CD8-positive, alpha-beta memory T cell (primary cell): ENCODE results near the gene CALD1. TPM values are rescaled to one million over a fixed set of nuclear protein-coding genes. Genes with fewer than 3 reads are reported as not detected.

ENCODE experiments used
- CTCF ChIA-PET: fragments of 350-600 bp; sonication (Branson Sonifier 250); formaldehyde crosslinking; loops from one replicate; lab custom pipeline; 2021; ENCODE audit warnings: antibody characterized with exemption; lab: Charles Lee
- POLR2A ChIA-PET: fragments of 350-600 bp; sonication (Branson Sonifier 250); formaldehyde crosslinking; loops from one replicate; lab custom pipeline; 2021; ENCODE audit warnings: antibody characterized with exemption; lab: Charles Lee
- DNase-seq, 5 donors: peaks; one replicate each; pipeline versions ENCODE4 v3.0.0 to v3.0.0-alpha.2; 2020 to 2022; ENCODE audit warnings: mixed read lengths in 1 of 5
- H3K27ac ChIP-seq: one replicate; pipeline ENCODE4 v1.7.0; 2013; ENCODE audit warnings: low read depth, mild to moderate bottlenecking, low read length, moderate library complexity
- H3K27me3 ChIP-seq: 2 replicates; pipeline ENCODE4 v1.7.0; 2013; ENCODE audit warnings: low read length, mild to moderate bottlenecking; ENCODE audit not compliant: insufficient read depth, poor library complexity, severe bottlenecking
- H3K36me3 ChIP-seq: 2 replicates; pipeline ENCODE4 v1.7.0; 2013; ENCODE audit warnings: mild to moderate bottlenecking, low read length, moderate library complexity; ENCODE audit not compliant: insufficient read depth
- H3K4me1 ChIP-seq: 2 replicates; pipeline ENCODE4 v1.7.0; 2013; ENCODE audit warnings: mild to moderate bottlenecking, low read length, moderate library complexity; ENCODE audit not compliant: insufficient read depth
- H3K4me3 ChIP-seq: 2 replicates; pipeline ENCODE4 v1.7.0; 2013; ENCODE audit warnings: mild to moderate bottlenecking, low read length
- H3K9me3 ChIP-seq: 2 replicates; pipeline ENCODE4 v1.7.0; 2013; ENCODE audit warnings: mild to moderate bottlenecking, low read length
- H3K27ac Mint-ChIP-seq, 8 donors: one replicate each; pipeline ENCODE4 v1.8.0; 2020 to 2021; ENCODE audit warnings: mixed read lengths in 8 of 8, mild to moderate bottlenecking in 6 of 8, inconsistent platforms in 3 of 8, moderate library complexity in 3 of 8
- H3K27me3 Mint-ChIP-seq, 2 donors: one replicate each; pipeline ENCODE4 v1.8.0; 2020 to 2021; ENCODE audit warnings: mixed read lengths in 2 of 2, mild to moderate bottlenecking in 1 of 2, moderate library complexity in 1 of 2
- H3K36me3 Mint-ChIP-seq, 3 donors: one replicate each; pipeline ENCODE4 v1.8.0; 2020 to 2021; ENCODE audit warnings: mixed read lengths in 3 of 3, inconsistent platforms in 1 of 3, mild to moderate bottlenecking in 1 of 3
- H3K4me1 Mint-ChIP-seq, 3 donors: one replicate each; pipeline ENCODE4 v1.8.0; 2020 to 2021; ENCODE audit warnings: mixed read lengths in 3 of 3, inconsistent platforms in 1 of 3, mild to moderate bottlenecking in 1 of 3
- H3K4me3 Mint-ChIP-seq, 7 donors: one replicate each; pipeline ENCODE4 v1.8.0; 2020 to 2021; ENCODE audit warnings: mixed read lengths in 7 of 7, mild to moderate bottlenecking in 6 of 7, moderate library complexity in 4 of 7, inconsistent platforms in 2 of 7
- H3K9me3 Mint-ChIP-seq, 5 donors: one replicate each; pipeline ENCODE4 v1.8.0; 2020 to 2022; ENCODE audit warnings: mixed read lengths in 5 of 5, mild to moderate bottlenecking in 3 of 5, moderate library complexity in 2 of 5, inconsistent platforms in 1 of 5
- polyA plus RNA-seq: library from polyadenylated mRNA; unstranded; fragments of 300-500 nt; fragmentation: Illumina TruSeq; gene quantifications from one replicate; pipeline ENCODE4 v1.2.3, GENCODE V29; 2021
- total RNA-seq, 2 experiments: library from RNA; stranded (reverse); gene quantifications; one replicate each; pipeline ENCODE4 v1.2.3, GENCODE V29; 2021

Gene CALD1
- total and polyA plus RNA-seq, 3 experiments from 2014 or later: 3.1 to 3.3 TPM; not detected in 1

DNA sequence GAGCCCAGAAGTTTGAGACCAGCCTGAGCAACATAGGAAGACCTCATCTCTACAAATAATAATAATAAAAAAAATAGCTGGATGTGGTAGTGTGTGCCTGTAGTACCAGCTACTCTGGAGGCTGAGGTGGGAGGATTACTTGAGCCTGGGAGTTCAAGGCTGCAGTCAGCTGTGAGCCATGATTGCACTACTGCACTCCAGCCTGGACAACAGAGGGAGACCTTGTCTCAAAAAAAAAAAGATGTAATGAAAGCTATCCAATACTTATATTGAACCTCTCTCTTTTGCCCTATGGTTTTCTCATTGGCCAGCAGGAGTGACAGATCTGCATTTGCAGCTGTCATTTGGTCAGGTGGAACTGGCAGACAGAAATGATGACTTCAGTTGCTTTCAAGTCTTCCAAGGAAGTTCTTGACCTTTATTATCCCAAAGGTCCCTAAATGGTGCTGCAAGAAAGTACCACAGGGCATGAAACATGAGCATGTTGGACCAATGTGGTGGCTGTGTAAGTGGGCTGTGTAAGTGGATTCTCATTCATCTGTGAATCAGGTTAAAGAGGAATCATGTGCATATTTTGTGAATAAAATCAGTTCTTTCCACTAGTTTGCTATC, 99.4 kb downstream of the CALD1 start:
- no peak overlapping the region for H3K27ac Mint-ChIP-seq
- CTCF ChIA-PET: interaction anchor here (1.0 kb wide), 1 partner anchor 291 kb away, joined by 3 read pairs; no protein-coding TSS in a partner anchor

GRCh38 chr7:134879815-134880475, 100.5 kb downstream of the CALD1 start:
- DNase-seq: no peak
- Histone ChIP-seq H3K4me3 (no peak overlapping the region), H3K27me3 (no peaks in the 10 kb centered on the region), H3K36me3 (no peaks in the 10 kb centered on the region), H3K4me1 (no peaks in the 10 kb centered on the region), H3K9me3 (no peaks in the 10 kb centered on the region), H3K27ac (no peak overlapping the region)
- H3K9me3 Mint-ChIP-seq: peaks cover 0 to 3% (median 0%) of the 10 kb centered on the region in 5 donors
- ChIA-PET POLR2A (no interaction called here), CTCF (interaction anchor here (1.0 kb wide), 1 partner anchor 290 kb away, joined by 3 read pairs; no protein-coding TSS in a partner anchor)
- no peaks in the 10 kb centered on the region for H3K36me3 Mint-ChIP-seq
- H3K4me1 Mint-ChIP-seq: no peaks in the 10 kb centered on the region
- no peak overlapping the region for H3K27ac Mint-ChIP-seq
- H3K4me3 Mint-ChIP-seq: no peak overlapping the region
- peaks cover 0 to 10% of the 10 kb centered on the region in 2 donors for H3K27me3 Mint-ChIP-seq

More for the DNA sequence above, 99.4 kb downstream of the CALD1 start:
- DNase-seq: no peak
- peaks cover 0 to under 1% (median 0%) of the 10 kb centered on the region in 3 donors for H3K36me3 Mint-ChIP-seq
- POLR2A ChIA-PET: no interaction called here
- H3K4me1 Mint-ChIP-seq: no peaks in the 10 kb centered on the region
- H3K9me3 Mint-ChIP-seq: peaks cover 0 to 3% (median 0%) of the 10 kb centered on the region in 5 donors
- peaks cover 0 to 15% of the 10 kb centered on the region in 2 donors for H3K27me3 Mint-ChIP-seq
- Histone ChIP-seq H3K27me3 (no peaks in the 10 kb centered on the region), H3K9me3 (no peaks in the 10 kb centered on the region), H3K4me1 (no peaks in the 10 kb centered on the region), H3K4me3 (no peak overlapping the region), H3K36me3 (no peaks in the 10 kb centered on the region), H3K27ac (no peak overlapping the region)
- H3K4me3 Mint-ChIP-seq: no peak overlapping the region

- Mint-ChIP-seq H3K36me3 (no peaks in the 10 kb centered on the region), H3K27ac (no peak overlapping the region), H3K27me3 (no peaks in the 10 kb centered on the region), H3K9me3 (no peaks in the 10 kb centered on the region), H3K4me3 (no peak overlapping the region), H3K4me1 (no peaks in the 10 kb centered on the region)
- no peaks in the 10 kb centered on the region for H3K27me3 ChIP-seq
- H3K4me1 ChIP-seq: peaks cover 14% of the 10 kb centered on the region
- no peak overlapping the region for H3K27ac ChIP-seq
- H3K9me3 ChIP-seq: no peaks in the 10 kb centered on the region
- POLR2A ChIA-PET: no interaction called here
- no peak for DNase-seq
- H3K36me3 ChIP-seq: no peaks in the 10 kb centered on the region
- CTCF ChIA-PET: no interaction called here
- no peak overlapping the region for H3K4me3 ChIP-seq
These were observed 103.0 kb downstream of the CALD1 start for GRCh38 chr7:134882481-134882880.

DNA sequence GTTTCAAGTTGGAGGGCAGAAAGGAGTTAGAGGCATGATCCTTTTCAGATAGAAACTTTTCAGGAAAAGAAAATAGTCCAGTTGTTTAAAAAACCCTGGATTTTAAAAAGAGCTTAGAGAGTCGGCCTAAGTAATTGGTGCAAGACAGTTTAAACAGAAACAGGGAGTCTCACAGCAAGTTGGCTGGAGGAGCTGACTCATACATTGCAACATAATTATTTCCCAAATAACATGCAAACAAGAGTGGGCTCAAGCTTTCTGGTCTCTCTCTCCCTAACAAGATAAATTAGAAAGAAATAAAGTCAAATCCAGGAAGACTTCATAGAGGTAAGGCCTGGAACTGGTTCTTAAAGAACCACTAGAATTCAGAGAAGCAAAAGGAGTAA, 106.5 kb downstream of the CALD1 start:
- Histone ChIP-seq H3K4me3 (no peak overlapping the region), H3K4me1 (peaks cover 16% of the 10 kb centered on the region), H3K27me3 (no peaks in the 10 kb centered on the region), H3K27ac (no peak overlapping the region), H3K36me3 (no peaks in the 10 kb centered on the region), H3K9me3 (no peaks in the 10 kb centered on the region)
- Mint-ChIP-seq H3K36me3 (no peaks in the 10 kb centered on the region), H3K4me3 (no peak overlapping the region), H3K27ac (no peak overlapping the region), H3K9me3 (no peaks in the 10 kb centered on the region), H3K27me3 (peaks cover 0 to 4% of the 10 kb centered on the region in 2 donors), H3K4me1 (no peaks in the 10 kb centered on the region)
- ChIA-PET POLR2A (no interaction called here), CTCF (no interaction called here)
- DNase-seq: no peak

DNA sequence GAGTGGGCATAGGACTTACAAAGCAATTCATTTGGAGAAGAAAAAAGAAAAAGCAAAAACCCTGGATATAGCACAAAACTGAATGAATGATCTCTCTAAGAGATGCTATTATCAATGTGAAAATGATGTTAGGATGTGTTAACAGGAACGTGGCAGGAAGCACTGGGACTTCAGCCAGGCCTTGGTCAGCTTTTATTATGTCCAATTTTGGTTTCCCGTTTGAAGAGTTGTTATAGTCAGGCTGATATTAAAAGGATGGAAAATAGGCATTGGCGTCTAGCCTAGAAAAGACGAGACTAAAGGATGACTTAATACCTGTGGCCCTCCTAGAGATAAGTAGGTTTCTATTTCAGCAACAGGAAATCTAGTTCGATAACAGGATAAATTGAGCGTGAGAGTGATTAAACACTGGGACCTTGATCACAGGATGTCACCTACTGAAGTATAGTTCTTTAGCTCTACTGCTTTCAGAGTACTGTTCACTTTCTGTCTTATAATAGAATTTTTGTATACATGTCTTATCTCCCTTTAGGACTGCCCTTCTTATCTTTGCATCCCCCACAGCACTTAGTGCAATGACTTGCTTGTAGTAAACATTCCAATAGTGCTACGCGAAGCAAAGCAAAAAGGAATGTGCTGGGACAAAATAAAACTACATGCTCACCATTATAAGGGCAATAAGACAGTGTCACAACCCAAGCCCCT, 107.1 kb downstream of the CALD1 start:
- H3K27me3 Mint-ChIP-seq: peaks cover 4 to 9% of the 10 kb centered on the region in 2 donors
- H3K27ac Mint-ChIP-seq: peak overlapping the region in 1 of 8 donors; percentile 55
- H3K36me3 Mint-ChIP-seq: no peaks in the 10 kb centered on the region
- no peak overlapping the region for H3K4me3 Mint-ChIP-seq
- Histone ChIP-seq H3K9me3 (no peaks in the 10 kb centered on the region), H3K4me1 (peaks cover 16% of the 10 kb centered on the region), H3K4me3 (no peak overlapping the region), H3K27ac (no peak overlapping the region), H3K27me3 (no peaks in the 10 kb centered on the region), H3K36me3 (no peaks in the 10 kb centered on the region)
- DNase-seq: no peak
- ChIA-PET CTCF (no interaction called here), POLR2A (no interaction called here)
- H3K9me3 Mint-ChIP-seq: no peaks in the 10 kb centered on the region
- H3K4me1 Mint-ChIP-seq: peaks cover 0 to 4% (median 3%) of the 10 kb centered on the region in 3 donors

GRCh38 chr7:134887523-134887922, 108.1 kb downstream of the CALD1 start:
- Histone ChIP-seq H3K36me3 (no peaks in the 10 kb centered on the region), H3K27ac (no peak overlapping the region), H3K27me3 (peaks cover 4% of the 10 kb centered on the region), H3K4me1 (peaks cover 16% of the 10 kb centered on the region), H3K9me3 (no peaks in the 10 kb centered on the region), H3K4me3 (no peak overlapping the region)
- POLR2A ChIA-PET: no interaction called here
- Mint-ChIP-seq H3K9me3 (no peaks in the 10 kb centered on the region), H3K36me3 (no peaks in the 10 kb centered on the region), H3K4me1 (peaks cover 0 to 4% (median 3%) of the 10 kb centered on the region in 3 donors), H3K4me3 (no peak overlapping the region), H3K27me3 (peaks cover 5 to 17% of the 10 kb centered on the region in 2 donors), H3K27ac (no peak overlapping the region)
- DNase-seq: no peak
- CTCF ChIA-PET: no interaction called here

- Mint-ChIP-seq H3K4me3 (no peak overlapping the region), H3K9me3 (no peaks in the 10 kb centered on the region), H3K27me3 (peaks cover 5 to 24% of the 10 kb centered on the region in 2 donors), H3K27ac (peak overlapping the region in 1 of 8 donors; percentile 18), H3K4me1 (peaks cover 0 to 4% (median 3%) of the 10 kb centered on the region in 3 donors), H3K36me3 (no peaks in the 10 kb centered on the region)
- DNase-seq: no peak
- Histone ChIP-seq H3K27ac (no peak overlapping the region), H3K4me1 (peaks cover 16% of the 10 kb centered on the region), H3K27me3 (peaks cover 4% of the 10 kb centered on the region), H3K9me3 (no peaks in the 10 kb centered on the region), H3K36me3 (no peaks in the 10 kb centered on the region), H3K4me3 (no peak overlapping the region)
- POLR2A ChIA-PET: no interaction called here
- CTCF ChIA-PET: no interaction called here
These were observed 108.8 kb downstream of the CALD1 start for GRCh38 chr7:134888141-134888740.
